Measurements from ENCODE around the gene CASQ1.

GRCh38 chr1:160162931-160163330 lies 27.4 kb upstream of the CASQ1 start:
- TF ChIP-seq CTCF (IDR thresholded peaks at IDR 0.05) (no peak), EZH2 (IDR thresholded peaks at IDR 0.05; ENCODE audit: borderline replicate concordance, insufficient read depth, low read depth, low read length, poor library complexity, severe bottlenecking) (no peak)

Data from B cell (primary cell).